HG03521 (cell line): ENCODE data around the gene C20orf204.
"Not testable (repeated sequence)": the region's sequence is repeated elsewhere in the genome, so short reads cannot be mapped to it uniquely, and the experiment has no call there.

Experiments used
- ATAC-seq: cut with Tn5 transposase; IDR thresholded peaks from one replicate; pipeline ENCODE4 v1.9.1; 2021; ENCODE audit warnings: mild to moderate bottlenecking, moderate library complexity; ENCODE audit not compliant: unreplicated experiment

C20orf204 gene, protein sequence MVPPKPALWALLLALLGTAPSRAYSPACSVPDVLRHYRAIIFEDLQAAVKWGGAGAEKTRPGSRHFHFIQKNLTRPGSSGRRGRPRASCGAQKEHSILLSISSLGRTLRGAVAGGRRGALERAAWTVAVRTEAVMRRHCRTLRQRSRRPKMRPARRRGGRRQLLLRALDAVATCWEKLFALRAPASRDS

DNA sequence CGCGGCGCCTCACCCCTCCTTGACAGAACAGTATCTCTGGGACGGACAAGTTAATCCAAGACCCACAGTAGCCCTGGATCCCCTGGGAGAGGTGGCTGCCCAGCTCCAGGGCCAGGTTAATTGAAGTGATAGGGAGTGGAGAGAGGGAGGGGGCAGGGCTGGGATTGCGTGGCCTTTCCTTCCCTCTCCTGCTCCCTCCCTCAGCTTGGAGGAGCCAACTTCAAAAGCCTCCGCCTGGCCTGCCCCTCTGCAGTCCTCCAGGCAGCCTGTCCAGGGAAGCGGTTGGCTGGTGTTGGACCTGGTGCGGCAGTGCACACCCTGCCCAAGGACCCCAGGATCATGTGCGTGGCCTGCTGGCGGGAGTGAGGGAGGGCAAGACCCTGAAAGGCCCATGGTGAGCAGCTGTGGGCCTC, at the start of gene C20orf204:
C20orf204 (plus strand) TSS at position 250 of the 413 bp plus-strand sequence; CDS start at position 392, 142 bp downstream.
- no peak for ATAC-seq

DNA sequence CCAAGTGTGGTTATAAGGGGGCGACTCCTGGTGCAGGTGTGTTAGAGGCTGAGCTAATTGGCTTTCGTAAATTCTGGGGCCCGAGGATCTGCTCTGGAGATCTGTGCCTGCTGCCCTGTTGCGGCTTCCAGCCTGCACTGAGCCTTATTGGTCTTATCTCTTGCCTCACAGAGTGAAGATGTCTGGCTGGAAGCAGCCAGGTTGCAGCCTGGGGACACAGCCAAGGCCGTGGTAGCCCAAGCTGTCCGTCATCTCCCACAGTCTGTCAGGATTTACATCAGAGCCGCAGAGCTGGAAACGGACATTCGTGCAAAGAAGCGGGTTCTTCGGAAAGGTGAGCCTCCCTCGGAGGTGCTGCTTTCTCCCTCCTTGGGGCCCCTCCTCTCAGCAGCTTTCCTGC, 35.1 kb upstream of the C20orf204 start:
- no peak for ATAC-seq

DNA sequence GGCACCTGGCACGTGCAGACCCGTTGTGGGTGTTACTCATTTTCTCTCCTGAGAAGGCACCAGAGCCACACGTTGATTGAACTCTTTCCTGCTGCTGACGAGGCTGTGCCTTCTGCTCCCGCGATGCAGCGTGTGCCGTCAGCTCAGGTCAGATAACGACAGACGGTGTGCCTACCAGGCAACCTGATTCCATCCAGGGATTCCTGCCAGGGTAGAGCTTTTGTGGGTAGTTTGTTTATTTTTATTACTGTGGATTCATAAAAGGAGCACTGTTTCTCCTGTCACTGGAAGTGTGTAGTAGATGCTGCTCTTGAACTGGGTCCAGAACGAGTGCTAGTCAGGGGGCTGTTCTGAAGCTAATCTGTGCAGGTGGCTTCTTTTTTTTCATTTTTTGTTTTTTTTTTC, 34.4 kb upstream of the C20orf204 start:
- no peak for ATAC-seq

DNA sequence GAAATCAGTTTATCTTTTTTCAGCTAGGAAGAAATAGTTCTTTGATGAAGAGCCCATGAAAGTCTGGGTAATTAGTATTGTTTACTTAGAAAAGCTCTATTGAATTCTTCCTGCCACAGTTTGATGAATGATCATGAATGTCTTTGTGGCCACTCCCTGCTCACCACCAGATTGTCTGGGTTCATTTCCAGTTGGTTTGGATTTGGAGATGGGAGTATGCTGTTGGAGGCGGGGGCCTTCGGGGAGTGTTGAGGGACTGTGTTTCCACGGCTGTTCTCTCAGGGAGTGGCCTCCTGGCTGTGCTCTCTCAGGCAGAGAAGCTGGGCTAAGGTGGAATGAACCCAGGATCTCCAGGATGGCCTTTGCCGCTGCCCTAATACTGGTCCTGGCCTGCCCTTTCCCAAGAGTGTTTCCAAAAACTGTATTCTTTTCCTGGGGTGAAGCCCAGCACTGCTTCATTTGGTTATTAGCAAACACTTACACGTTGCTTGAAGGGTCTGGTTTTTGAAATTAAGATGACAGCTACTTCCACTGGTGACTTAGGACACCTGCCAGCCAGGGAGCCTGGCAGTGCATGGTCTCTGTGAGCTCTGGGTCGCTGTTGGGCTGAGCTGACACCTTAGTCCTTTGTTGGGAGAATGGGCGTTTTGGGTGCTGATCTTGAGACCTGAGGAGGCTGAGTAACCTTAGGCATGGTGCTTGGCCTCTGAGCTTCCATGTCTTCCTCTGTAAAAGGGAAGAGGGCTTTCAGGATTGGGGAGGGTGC, 31.8 kb upstream of the C20orf204 start:
- ATAC-seq = no peak

DNA sequence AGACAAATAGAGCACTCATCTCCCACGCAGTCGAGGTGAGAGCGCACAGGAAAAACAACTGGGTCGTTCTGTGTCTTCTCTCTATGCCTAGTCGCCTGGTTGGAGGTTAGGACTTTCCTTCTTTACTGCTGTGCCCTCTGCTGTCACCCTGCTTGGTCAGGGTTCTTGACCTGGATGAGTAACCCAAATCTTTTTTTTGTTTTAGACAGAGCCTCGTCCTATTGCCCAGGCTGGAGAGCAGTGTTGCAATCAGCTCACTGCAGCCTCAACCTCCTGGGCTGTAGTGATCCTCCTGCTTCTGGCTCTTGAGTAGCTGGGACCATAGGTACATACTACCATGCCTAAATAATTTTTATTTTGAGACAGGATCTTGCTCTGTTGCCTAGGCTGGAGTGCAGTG, 30.6 kb upstream of the C20orf204 start:
- no peak for ATAC-seq

DNA sequence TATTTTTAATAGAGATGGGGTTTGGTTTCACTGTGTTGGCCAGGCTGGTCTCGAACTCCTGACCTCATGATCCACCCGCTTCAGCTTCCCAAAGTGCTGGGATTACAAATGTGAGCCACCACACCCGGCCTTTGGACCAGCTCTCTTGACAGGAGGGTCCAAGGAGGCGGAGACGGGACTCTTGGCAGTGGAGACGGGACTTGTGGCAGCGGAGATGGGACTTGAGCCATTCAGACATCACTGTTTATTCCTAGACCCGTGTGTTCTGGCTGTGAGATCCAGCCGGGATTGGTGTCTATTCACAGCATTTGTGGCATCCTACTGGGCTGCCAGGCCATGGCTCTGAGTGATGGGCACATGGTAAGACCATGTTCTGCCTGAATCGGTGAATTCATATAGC, 29.5 kb upstream of the C20orf204 start:
- ATAC-seq = no peak

DNA sequence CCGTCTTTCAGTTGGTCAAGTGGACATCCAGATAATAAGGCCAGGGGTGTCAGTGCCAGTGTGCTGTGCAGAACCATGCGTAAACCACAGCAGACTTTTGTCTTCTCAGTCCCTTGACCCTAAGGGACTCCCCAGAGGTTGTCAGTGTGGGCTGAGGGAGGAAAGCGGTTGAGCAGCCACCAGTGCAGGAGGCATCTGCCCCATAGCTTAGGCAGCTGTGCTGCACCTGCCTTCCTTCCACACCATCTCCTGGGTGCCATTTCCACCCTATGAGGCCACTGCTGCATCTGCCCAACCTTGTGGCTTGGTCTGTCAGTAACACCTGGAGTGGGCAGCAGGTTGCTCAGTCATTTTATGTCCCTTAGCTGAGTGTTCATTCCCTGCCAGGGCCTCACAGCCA, 29.1 kb upstream of the C20orf204 start:
- ATAC-seq = no peak

DNA sequence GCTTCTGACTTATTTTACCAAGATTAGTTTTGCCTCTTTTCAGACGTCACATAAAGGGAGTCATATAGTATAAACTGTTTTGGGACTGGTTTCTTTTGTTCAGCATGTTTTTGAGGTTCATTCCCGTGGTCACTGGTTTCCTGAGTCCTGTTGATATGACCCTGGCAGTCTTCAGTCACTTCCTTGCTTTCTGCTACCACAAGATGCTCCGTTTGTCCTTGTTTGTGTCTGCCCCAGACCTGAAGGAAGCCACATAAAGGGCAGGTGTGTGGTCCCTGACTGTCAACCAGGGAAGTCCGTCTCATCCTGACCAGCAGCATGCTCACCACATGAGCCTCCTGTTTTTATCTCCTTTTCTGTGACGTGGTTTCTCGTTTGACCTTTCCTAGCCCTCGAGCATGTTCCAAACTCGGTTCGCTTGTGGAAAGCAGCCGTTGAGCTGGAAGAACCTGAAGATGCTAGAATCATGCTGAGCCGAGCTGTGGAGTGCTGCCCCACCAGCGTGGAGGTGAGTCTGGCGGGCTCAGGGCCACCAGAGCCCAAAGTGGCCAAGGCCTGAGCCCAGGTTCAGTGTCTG, 26.1 kb upstream of the C20orf204 start:
- no peak for ATAC-seq

DNA sequence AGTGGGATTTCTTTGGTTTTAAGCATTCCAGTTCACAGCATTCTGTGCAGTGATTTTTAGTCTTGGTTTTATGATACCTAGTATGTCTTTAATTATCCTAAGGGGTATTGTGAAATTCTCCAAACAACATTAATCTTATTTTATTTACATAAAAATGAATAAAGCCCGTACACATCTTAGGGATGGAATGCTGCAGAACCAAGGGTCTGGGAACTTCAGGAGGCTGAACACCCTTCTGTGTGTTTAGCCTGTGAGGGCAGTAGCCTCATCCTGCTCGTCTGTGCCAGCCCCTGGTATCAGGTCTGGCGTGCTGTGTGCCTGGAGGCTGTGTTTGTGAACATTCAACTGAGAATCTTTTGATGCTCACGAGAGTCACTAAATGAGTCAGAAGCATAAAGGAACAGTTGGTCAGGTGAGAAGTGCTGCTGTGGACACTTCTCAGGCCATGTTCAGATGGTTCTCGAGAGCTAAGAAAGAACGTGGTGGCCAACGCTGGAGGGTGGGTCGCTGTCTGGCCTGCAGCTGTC, 25.2 kb upstream of the C20orf204 start:
- ATAC-seq = no peak

DNA sequence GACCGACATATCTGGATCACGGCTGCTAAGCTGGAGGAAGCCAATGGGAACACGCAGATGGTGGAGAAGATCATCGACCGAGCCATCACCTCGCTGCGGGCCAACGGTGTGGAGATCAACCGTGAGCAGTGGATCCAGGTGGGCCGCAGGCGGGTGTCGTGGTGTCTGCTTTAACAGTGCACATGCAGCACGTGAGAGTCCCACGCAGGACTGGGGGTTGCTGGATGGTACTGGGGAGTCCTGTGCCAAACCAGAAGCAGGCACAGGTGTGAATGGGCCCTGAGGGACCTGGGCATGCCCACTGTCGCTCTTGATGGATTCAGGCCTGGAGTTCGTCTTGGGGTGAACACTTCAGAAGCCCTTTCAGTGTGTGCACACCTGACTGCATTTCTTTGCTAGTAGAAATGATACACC, 24.6 kb upstream of the C20orf204 start:
- no peak for ATAC-seq

DNA sequence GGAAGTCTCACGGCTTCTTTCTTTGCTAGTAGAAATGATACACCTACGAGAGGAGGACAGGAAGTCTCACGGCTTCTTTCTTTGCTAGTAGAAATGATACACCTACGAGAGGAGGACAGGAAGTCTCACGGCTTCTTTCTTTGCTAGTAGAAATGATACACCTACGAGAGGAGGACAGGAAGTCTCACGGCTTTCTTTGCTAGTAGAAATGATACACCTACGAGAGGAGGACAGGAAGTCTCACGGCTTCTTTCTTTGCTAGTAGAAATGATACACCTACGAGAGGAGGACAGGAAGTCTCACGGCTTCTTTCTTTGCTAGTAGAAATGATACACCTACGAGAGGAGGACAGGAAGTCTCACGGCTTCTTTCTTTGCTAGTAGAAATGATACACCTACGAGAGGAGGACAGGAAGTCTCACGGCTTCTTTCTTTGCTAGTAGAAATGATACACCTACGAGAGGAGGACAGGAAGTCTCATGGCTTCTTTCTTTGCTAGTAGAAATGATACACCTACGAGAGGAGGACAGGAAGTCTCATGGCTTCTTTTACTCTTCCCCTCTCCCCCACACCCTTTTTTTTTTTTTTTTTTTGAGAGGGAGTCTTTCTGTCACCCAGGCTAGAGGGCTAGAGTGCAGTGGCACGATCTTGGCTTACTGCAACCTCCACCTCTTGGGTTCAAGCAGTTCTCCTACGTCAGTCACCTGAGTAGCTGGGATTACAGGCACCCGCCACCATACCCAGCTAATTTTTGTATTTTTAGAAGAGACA, 23.4 kb upstream of the C20orf204 start:
- ATAC-seq = not testable (repeated sequence)

DNA sequence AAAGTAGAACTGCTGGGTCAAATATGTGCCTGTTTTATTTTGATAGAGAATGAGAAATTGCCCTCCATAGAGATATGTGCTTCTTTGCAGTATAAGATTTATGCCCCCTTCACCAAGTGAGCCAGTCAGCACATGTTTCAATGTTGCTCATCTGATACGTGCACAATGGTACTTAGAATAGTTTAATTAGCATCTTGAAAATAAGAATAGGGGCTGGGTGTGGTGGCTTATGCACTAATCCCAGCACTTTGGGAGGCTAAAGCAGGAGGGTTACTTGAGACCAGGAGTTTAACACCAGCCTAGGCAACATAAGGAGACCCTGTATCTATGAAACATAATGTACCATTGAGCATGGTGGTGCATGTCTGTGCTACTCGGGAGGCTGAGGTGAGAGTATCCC, 20.3 kb upstream of the C20orf204 start:
- no peak for ATAC-seq

DNA sequence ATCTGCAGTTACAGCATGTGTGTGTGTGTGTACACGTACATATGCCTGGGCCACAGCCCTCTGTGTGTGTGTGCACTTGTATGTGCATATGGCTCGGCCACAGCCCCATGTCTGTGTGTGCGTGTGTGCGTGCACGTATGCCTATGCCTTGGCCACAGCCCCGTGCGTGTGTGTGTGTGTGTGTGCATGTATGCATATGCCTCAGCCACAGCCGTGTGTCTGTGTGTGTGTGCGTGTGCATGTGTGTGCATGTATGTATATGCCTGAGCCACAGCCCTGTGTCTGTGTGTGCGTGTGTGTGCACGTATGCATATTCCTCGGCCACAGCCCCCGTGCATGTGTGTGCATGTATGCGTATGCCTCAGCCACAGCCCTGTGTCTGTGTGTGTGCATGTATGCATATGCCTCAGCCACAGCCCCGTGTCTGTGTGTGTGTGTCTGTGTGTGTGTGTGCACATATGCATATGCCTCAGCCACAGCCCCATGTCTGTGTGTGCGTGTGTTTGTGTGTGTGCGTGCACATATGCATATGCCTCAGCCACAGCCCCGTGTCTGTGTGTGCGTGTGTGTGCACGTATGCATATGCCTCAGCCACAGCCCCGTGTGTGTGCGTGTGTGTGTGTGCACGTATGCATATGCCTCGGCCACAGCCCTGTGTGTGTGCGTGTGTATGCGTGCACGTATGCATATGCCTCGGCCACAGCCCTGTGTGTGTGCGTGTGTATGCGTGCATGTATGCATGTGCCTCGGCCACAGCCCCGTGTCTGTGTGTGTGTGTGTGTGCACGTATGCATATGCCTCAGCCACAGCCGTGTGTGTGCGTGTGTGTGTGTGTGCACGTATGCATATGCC, 14.6 kb upstream of the C20orf204 start:
- no peak for ATAC-seq

DNA sequence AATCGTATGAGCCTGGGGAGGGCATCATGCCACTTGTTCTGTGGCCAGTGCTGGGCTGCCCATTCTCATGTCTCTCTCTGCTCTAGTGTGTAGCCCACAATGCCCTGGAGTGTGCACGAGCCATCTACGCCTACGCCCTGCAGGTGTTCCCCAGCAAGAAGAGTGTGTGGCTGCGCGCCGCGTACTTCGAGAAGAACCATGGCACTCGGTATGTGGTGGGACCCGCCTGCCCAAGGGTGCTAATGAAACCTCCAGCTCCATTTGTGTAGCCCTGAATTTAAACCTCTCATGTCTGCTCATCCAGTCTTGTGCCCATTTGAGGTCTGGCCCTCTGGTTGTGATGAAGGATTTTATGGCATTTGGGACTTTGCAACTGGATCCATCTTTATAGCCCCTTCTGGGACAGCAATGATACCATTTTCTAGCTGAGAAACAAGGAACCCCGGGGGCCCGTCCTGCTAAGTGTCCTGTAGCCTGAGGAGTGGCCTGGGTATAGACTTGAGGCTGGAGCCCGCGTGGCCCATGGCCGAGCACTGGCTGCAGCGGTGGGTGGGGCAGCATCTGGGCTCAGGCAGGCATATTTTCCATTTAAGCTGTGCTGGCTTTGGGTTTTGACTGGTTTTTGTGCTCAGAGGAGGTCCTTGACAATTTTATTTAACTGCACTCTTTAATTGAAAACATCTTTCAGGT, 13.2 kb upstream of the C20orf204 start:
- ATAC-seq = no peak

DNA sequence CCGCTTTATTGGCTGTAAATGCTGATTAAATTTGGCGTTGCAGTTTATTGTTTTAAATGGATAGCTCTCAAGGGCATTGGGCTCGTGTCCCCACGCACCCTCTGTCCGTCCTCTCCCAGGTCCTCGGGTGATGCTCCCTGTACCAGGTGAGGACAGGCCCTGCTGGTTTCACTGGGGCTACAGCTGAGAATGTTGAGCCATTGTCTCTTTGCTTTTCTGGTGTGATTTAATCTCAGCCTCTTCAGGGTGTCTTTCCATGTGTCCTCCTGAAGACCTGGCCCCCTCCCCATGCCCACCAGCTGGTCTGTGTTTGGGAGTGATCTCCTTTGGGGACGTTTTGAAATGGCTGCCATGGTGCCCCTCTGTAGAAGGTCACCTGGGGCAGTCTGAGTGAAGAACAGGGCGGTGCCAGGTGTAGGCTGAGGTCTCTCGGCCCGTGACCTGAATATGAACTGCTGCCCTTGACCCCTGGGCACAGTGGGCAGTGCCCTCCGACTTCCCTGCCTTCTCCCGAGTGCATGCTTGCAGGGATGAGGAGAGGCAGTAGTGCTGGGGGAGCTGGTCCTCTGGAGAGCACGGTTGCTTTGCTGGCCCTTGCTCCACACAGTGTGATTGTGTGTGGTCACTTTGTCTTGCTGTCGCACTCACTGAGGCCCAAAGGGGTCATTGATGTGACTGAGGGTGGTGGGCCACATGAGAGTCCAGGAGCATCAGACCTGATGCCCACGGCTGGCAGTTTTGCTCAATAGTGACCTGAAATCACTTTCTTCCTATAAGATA, 12.4 kb upstream of the C20orf204 start:
- no peak for ATAC-seq

DNA sequence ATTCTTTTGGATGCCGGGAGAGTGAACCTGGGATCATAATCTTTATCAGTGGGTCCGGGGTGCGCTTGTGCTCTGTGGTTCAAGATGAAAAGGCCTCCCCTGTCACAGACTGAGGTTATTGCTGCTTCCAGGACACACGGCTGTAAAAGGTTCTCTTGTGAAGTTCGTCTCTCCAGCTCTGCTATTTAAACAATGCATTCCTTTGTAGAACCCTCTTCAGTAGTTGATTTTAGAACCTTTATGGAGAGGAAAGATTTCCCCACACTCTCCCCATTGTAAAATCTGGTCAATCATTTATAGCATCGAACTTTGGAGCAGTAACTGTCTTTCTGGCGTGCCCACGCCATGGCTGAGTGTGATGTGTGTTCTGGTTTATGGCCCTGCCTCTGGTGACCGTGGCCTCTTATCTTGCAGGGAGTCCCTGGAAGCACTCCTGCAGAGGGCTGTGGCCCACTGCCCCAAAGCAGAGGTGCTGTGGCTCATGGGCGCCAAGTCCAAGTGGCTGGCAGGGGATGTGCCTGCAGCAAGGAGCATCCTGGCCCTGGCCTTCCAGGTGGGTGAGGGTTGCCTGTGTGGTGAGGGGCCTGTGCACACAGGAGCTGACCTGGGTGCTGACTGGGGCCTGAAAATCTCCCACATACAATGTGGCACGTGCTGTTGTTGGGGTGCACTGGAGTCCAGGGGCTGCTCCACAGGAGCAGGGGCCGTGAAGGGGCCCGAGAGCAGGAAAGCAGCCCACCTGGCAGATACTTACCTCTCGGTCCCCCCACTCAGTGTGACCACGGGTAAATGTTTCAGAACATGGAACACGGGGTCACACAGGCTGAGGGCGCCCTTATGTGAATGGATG, 11.6 kb upstream of the C20orf204 start:
- no peak for ATAC-seq

DNA sequence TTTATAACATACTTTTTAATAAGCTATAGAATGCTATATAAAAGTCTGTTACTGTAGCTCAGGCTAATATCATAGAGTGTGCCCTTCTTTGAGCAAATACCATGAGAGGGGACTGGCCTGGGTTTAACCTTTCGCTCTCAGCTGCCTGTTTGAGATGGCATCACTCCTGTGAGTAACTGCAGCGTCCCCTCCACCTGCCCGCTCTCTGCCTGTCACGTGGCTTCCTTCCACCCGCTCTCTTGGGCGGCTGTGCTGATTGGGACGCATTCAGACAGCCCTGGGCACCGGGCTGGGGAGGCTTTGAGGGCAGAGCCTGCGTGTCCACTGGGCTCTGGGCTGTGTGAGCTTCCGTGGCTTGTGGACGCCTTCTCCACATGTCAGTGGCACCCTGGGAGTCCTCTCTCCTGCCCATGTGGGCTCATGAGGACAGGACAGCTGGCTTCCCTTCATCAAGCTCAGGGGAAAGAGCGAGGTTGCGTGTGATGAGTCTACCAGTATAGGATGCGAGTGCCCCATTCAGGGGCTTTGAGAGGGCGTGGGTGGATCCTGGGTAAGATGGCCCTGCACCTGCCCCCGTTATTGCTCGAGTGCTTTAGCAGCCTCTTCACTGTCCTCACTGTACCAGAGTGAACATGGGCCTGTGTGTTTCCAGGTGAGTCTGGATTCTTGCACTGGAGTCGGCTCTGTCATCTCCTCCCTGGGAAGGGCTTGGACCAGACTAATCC, 10.7 kb upstream of the C20orf204 start:
- no peak for ATAC-seq
